ENCODE results near the gene MAP2K3.
A peak's percentile ranks its signal among the peaks of the same experiment; 100 is the strongest.

The MAP2K3 gene

GRCh38 chr17:21284319-21285163 lies at the start of gene MAP2K3:
MAP2K3 (plus strand) TSS chr17:21284711; CDS start chr17:21284921, 210 bp downstream.
- no peak for TF ChIP-seq CTCF (IDR thresholded peaks at IDR 0.05; ENCODE audit: low read depth, low read length, missing control alignments)
- H3K4me3 ChIP-seq (ENCODE audit: low read depth, low read length), result peak within 1 kb of the TSS; percentile 88
- peak; percentile 95 for DNase-seq (ENCODE audit: low read depth)

GRCh38 chr17:21235921-21236320 lies 48.6 kb upstream of the MAP2K3 start:
- no peak for TF ChIP-seq CTCF (IDR thresholded peaks at IDR 0.05; ENCODE audit: low read depth, low read length, missing control alignments)
- H3K4me3 ChIP-seq (ENCODE audit: low read depth, low read length), result no peak overlapping the region
- DNase-seq (ENCODE audit: low read depth), result no peak

GRCh38 chr17:21239680-21240368 lies 44.7 kb upstream of the MAP2K3 start:
- DNase-seq (ENCODE audit: low read depth), result no peak

GRCh38 chr17:21240369-21241055 lies 44.0 kb upstream of the MAP2K3 start:
- no peak overlapping the region for H3K4me3 ChIP-seq (ENCODE audit: low read depth, low read length)
- no peak for TF ChIP-seq CTCF (IDR thresholded peaks at IDR 0.05; ENCODE audit: low read depth, low read length, missing control alignments)
- DNase-seq (ENCODE audit: low read depth), result no peak

More at GRCh38 chr17:21239680-21240368, 44.7 kb upstream of the MAP2K3 start:
- peak; percentile 63 for TF ChIP-seq CTCF (IDR thresholded peaks at IDR 0.05; ENCODE audit: low read depth, low read length, missing control alignments)
- H3K4me3 ChIP-seq (ENCODE audit: low read depth, low read length), result no peak overlapping the region

- no peak overlapping the region for H3K4me3 ChIP-seq (ENCODE audit: low read depth, low read length)
- no peak for DNase-seq (ENCODE audit: low read depth)
- no peak for TF ChIP-seq CTCF (IDR thresholded peaks at IDR 0.05; ENCODE audit: low read depth, low read length, missing control alignments)
Observed at GRCh38 chr17:21241564-21241963, 42.9 kb upstream of the MAP2K3 start.

- no peak overlapping the region for H3K4me3 ChIP-seq (ENCODE audit: low read depth, low read length)
- TF ChIP-seq CTCF (IDR thresholded peaks at IDR 0.05; ENCODE audit: low read depth, low read length, missing control alignments), result no peak
- DNase-seq (ENCODE audit: low read depth), result no peak
Observed at GRCh38 chr17:21242026-21242697, 42.3 kb upstream of the MAP2K3 start.

Measured in GM12864 (cell line).